SK-N-MC (cell line): ENCODE results near the gene SLF2.

Experiments
- EZH2 ChIP-seq: fragments of 200-600 bp; sonication (generic); IDR thresholded peaks from one replicate; pipeline ENCODE4 v1.6.1; 2017; ENCODE audit warnings: antibody characterized with exemption
- POLR2AphosphoS5 ChIP-seq: IDR thresholded peaks from 2 replicates; pipeline ENCODE4 v1.6.1; 2012; ENCODE audit warnings: mild to moderate bottlenecking, low read depth, low read length, borderline replicate concordance

GRCh38 chr10:100881556-100882213, 31.1 kb upstream of the SLF2 start:
- no peak for TF ChIP-seq EZH2
- TF ChIP-seq POLR2AphosphoS5, result no peak
